Gastrocnemius medialis (tissue), 4 donors: ENCODE measurements around the gene LAMC2.

ENCODE experiments used
- CTCF ChIP-seq, 5 experiments: fragments of 450-650 bp in 3 of 5; fragments of 200-600 bp in 2 of 5; sonication (generic) in 2 of 5; IDR thresholded peaks in 4 of 5; conservative IDR thresholded peaks in 1 of 5; 1 replicate in 4 of 5; 2 replicates in 1 of 5; pipeline ENCODE4 v1.5.1; 2016 to 2019; ENCODE audit warnings: antibody characterized with exemption in 5 of 5, mild to moderate bottlenecking in 3 of 5, moderate library complexity in 3 of 5
- POLR2A ChIP-seq, 2 donors: fragments of 450-650 bp; IDR thresholded peaks; one replicate each; pipeline ENCODE4 v1.6.1; 2017; ENCODE audit warnings: antibody characterized with exemption in 2 of 2, mild to moderate bottlenecking in 2 of 2, moderate library complexity in 2 of 2

GRCh38 chr1:183186841-183187240, 777 bp downstream of the LAMC2 start:
- TF ChIP-seq CTCF (IDR thresholded peaks at IDR 0.05 in 4 of 5, conservative IDR thresholded peaks at IDR 0.05 in 1 of 5) (no peak), POLR2A (IDR thresholded peaks at IDR 0.05) (no peak)
